BJ (cell line): ENCODE measurements around the gene MATN1. TPM values are rescaled to one million over a fixed set of nuclear protein-coding genes. Genes with fewer than 3 reads are reported as not detected.

ENCODE experiments used
- CTCF ChIA-PET: fragments of 350-600 bp; formaldehyde crosslinking; extraction: SDS; loops from one replicate; lab custom pipeline; 2021; ENCODE audit warnings: antibody characterized with exemption, inconsistent platforms; lab: Yijun Ruan, JAX
- POLR2A ChIA-PET: fragments of 300-600 bp; sonication (Branson Sonifier 250); formaldehyde crosslinking; extraction: SDS; loops from one replicate; lab custom pipeline; 2021; ENCODE audit warnings: antibody characterized with exemption; lab: Charles Lee
- DNase-seq: peaks from one replicate; pipeline ENCODE4 v3.0.0-alpha.2; 2011; ENCODE audit warnings: low read depth
- H3K27me3 ChIP-seq: 2 replicates; pipeline ENCODE4 v1.6.0; 2011; ENCODE audit warnings: low read length; ENCODE audit not compliant: control insufficient read depth, insufficient read depth
- H3K36me3 ChIP-seq: 2 replicates; pipeline ENCODE4 v1.5.1; 2011; ENCODE audit warnings: low read length; ENCODE audit not compliant: control insufficient read depth, insufficient read depth
- H3K4me3 ChIP-seq: 2 replicates; pipeline ENCODE4 v1.5.1; 2011; ENCODE audit warnings: low read depth, mild to moderate bottlenecking, control low read depth, low read length
- CTCF ChIP-seq: IDR thresholded peaks from 2 replicates; pipeline ENCODE4 v1.5.1; 2011; ENCODE audit warnings: low read depth, mild to moderate bottlenecking, control low read depth, inconsistent platforms, low read length, moderate library complexity; ENCODE audit not compliant: insufficient read depth
- polyA plus RNA-seq: library from polyadenylated mRNA; depleted of rRNA; stranded (reverse); fragments of >200 nt; gene quantifications from 2 replicates; pipeline ENCODE4 v1.2.3, GENCODE V29; 2011

The MATN1 gene
- polyA plus RNA-seq, 1 experiment: 0.13 TPM

GRCh38 chr1:30666756-30667273 is 56.6 kb downstream of the MATN1 start:
- ChIA-PET CTCF (interaction anchor here (0.7 kb wide), 1 partner anchor 1690 kb away, joined by 3 read pairs; no protein-coding TSS in a partner anchor), POLR2A (interaction anchor here (0.7 kb wide), 1 partner anchor 20 kb away, joined by 4 read pairs; no protein-coding TSS in a partner anchor)
- no peak for DNase-seq
- no peak for TF ChIP-seq CTCF
- Histone ChIP-seq H3K4me3 (no peak overlapping the region), H3K27me3 (no peaks in the 10 kb centered on the region; the same call in 1 of the 2 replicates), H3K36me3 (no peaks in the 10 kb centered on the region)

GRCh38 chr1:30665216-30666010 is 58.0 kb downstream of the MATN1 start:
- TF ChIP-seq CTCF: no peak
- no peak for DNase-seq
- POLR2A ChIA-PET: no interaction called here
- Histone ChIP-seq H3K4me3 (no peak overlapping the region), H3K27me3 (peaks cover 1% of the 10 kb centered on the region; the same call in 1 of the 2 replicates), H3K36me3 (no peaks in the 10 kb centered on the region)
- CTCF ChIA-PET: interaction anchor here (0.7 kb wide), 1 partner anchor 10 kb away, joined by 3 read pairs; no protein-coding TSS in a partner anchor

GRCh38 chr1:30664103-30664755 is 59.2 kb downstream of the MATN1 start:
- Histone ChIP-seq H3K4me3 (no peak overlapping the region), H3K27me3 (peaks cover 5% of the 10 kb centered on the region), H3K36me3 (no peaks in the 10 kb centered on the region)
- POLR2A ChIA-PET: no interaction called here
- CTCF ChIA-PET: interaction anchor here (0.7 kb wide), 1 partner anchor 8 kb away, joined by 3 read pairs; no protein-coding TSS in a partner anchor
- DNase-seq: no peak
- no peak for TF ChIP-seq CTCF

GRCh38 chr1:30663596-30664091 is 59.7 kb downstream of the MATN1 start:
- CTCF ChIA-PET: no interaction called here
- POLR2A ChIA-PET: no interaction called here
- DNase-seq: no peak
- TF ChIP-seq CTCF: no peak
- Histone ChIP-seq H3K36me3 (no peaks in the 10 kb centered on the region), H3K27me3 (peaks cover 5% of the 10 kb centered on the region), H3K4me3 (no peak overlapping the region)
